Measurements from ENCODE around the gene ZNF558.
"Not testable (repeated sequence)": the region's sequence is repeated elsewhere in the genome, so short reads cannot be mapped to it uniquely, and the experiment has no call there.

The ZNF558 gene

GRCh38 chr19:8794823-8795222 is 37.3 kb downstream of the ZNF558 start:
- H3K9me3 ChIP-seq (ENCODE audit: control insufficient read depth in 1 of 2, low read length in 2 of 2): peaks cover 0 to 28% of the 10 kb centered on the region in 2 donors
- no peak overlapping the region for H3K4me3 ChIP-seq (ENCODE audit: low read depth in 1 of 2, low read length in 2 of 2)
- H3K27ac ChIP-seq (ENCODE audit: low read length): no peak overlapping the region
- H3K4me1 ChIP-seq (ENCODE audit: control insufficient read depth in 1 of 2, insufficient read depth in 2 of 2, low read length in 2 of 2): no peaks in the 10 kb centered on the region
- H3K27me3 ChIP-seq (ENCODE audit: low read depth, low read length): no peaks in the 10 kb centered on the region
- no peaks in the 10 kb centered on the region for H3K36me3 ChIP-seq (ENCODE audit: control insufficient read depth in 1 of 2, insufficient read depth in 2 of 2, low read length in 2 of 2)

- not testable (repeated sequence) for H3K4me1 ChIP-seq (ENCODE audit: control insufficient read depth in 1 of 2, insufficient read depth in 2 of 2, low read length in 2 of 2); H3K27ac ChIP-seq (ENCODE audit: low read length); H3K9me3 ChIP-seq (ENCODE audit: control insufficient read depth in 1 of 2, low read length in 2 of 2); H3K36me3 ChIP-seq (ENCODE audit: control insufficient read depth in 1 of 2, insufficient read depth in 2 of 2, low read length in 2 of 2); H3K27me3 ChIP-seq (ENCODE audit: low read depth, low read length); H3K4me3 ChIP-seq (ENCODE audit: low read depth in 1 of 2, low read length in 2 of 2)
Observed at GRCh38 chr19:8773587-8773986, 58.5 kb downstream of the ZNF558 start.

GRCh38 chr19:8769265-8769664 is 62.8 kb downstream of the ZNF558 start:
- H3K27me3 ChIP-seq (ENCODE audit: low read depth, low read length); H3K9me3 ChIP-seq (ENCODE audit: control insufficient read depth in 1 of 2, low read length in 2 of 2); H3K27ac ChIP-seq (ENCODE audit: low read length); H3K36me3 ChIP-seq (ENCODE audit: control insufficient read depth in 1 of 2, insufficient read depth in 2 of 2, low read length in 2 of 2); H3K4me3 ChIP-seq (ENCODE audit: low read depth in 1 of 2, low read length in 2 of 2); H3K4me1 ChIP-seq (ENCODE audit: control insufficient read depth in 1 of 2, insufficient read depth in 2 of 2, low read length in 2 of 2): not testable (repeated sequence)

GRCh38 chr19:8767257-8767656 is 64.8 kb downstream of the ZNF558 start:
- H3K27me3 ChIP-seq (ENCODE audit: low read depth, low read length); H3K4me3 ChIP-seq (ENCODE audit: low read depth in 1 of 2, low read length in 2 of 2); H3K4me1 ChIP-seq (ENCODE audit: control insufficient read depth in 1 of 2, insufficient read depth in 2 of 2, low read length in 2 of 2); H3K36me3 ChIP-seq (ENCODE audit: control insufficient read depth in 1 of 2, insufficient read depth in 2 of 2, low read length in 2 of 2); H3K9me3 ChIP-seq (ENCODE audit: control insufficient read depth in 1 of 2, low read length in 2 of 2); H3K27ac ChIP-seq (ENCODE audit: low read length): not testable (repeated sequence)

Measured in muscle layer of duodenum (tissue), 2 donors.